HG02840 (cell line): ENCODE results near the gene BCLAF1.

Experiments used
- ATAC-seq: cut with Tn5 transposase; IDR thresholded peaks from one replicate; pipeline ENCODE4 v1.9.1; 2021; ENCODE audit warnings: mild to moderate bottlenecking, moderate library complexity, moderate number of reproducible peaks; ENCODE audit not compliant: unreplicated experiment, low FRiP score

BCLAF1 gene

GRCh38 chr6:136289579-136290409 lies at the start of gene BCLAF1:
TSS of gene BCLAF1 (minus strand) at chr6:136289846. CDS start at chr6:136279866, 9,980 bp downstream.
- peak; percentile 91 for ATAC-seq

- ATAC-seq, result no peak
Measured at GRCh38 chr6:136338486-136338885, 48.8 kb upstream of the BCLAF1 start.

DNA sequence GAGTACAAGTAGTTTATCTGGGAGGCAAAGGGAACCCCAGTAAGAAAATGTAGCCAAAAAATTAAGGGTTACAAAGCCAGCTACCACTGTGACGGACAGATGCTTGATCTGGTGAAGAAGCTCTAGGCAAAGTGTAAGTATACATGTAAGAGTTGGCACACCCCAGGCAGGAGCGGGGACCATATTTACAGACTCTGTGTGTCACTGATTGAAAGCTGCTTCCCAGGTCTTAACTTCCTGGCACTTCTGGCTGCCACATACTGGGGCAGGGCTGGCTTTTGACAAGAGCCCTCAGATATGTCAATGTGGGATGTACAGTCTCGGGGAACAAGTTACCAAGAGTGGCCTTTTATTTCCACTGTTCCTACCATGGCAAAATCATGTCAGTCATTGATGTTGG lies 48.0 kb upstream of the BCLAF1 start:
- no peak for ATAC-seq

DNA sequence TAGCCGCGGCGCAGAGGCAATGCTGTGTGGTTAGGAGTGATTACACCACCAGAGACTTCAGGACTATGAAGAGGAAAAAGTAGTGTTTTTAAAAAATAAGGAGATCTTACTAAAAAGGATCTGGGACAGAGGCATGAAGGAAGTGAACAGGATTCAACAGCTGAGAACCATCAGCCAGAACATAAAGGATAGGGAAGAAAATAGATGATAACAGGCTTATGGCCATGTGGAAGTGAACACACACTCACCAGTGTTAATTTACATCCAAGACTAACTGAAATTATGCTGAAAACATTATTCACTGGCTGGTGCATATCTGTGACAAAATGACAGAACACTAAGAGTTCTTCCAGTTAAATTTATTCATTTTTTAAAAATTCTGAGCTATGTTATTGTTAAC lies 47.5 kb upstream of the BCLAF1 start:
- ATAC-seq, result no peak

DNA sequence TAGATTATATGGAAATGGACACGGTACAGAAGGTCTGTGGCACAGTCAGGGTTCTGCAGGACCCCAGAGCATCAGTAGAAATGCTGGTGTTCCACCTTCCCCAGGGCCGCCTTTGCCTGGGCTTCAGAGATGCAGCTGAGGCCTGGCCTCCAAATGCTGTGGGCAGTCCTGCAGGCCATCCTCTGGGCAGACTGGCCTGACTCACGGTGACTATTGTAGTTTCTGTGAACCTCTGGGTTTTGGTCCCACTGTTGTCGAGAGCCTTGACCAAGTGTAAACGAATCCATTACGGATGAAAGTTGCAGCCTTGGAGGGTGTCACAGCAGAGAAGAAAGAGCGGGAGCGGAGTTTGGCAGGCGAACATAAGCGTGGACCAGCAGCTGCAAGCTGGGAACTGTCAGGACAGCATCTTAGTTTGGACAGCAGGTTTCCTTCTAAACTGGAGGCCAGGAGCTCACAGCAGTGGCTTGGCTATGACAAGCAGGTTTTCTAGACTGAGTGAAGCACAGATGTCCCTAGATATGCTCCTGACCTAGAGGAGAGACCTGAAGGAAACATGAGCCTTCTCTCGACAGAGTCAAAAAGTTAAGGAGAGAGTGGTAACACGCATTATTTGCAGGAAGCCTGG lies 46.2 kb upstream of the BCLAF1 start:
- no peak for ATAC-seq

GRCh38 chr6:136334853-136335252 lies 45.2 kb upstream of the BCLAF1 start:
- ATAC-seq, result no peak

GRCh38 chr6:136334465-136334846 lies 44.8 kb upstream of the BCLAF1 start:
- ATAC-seq, result no peak

DNA sequence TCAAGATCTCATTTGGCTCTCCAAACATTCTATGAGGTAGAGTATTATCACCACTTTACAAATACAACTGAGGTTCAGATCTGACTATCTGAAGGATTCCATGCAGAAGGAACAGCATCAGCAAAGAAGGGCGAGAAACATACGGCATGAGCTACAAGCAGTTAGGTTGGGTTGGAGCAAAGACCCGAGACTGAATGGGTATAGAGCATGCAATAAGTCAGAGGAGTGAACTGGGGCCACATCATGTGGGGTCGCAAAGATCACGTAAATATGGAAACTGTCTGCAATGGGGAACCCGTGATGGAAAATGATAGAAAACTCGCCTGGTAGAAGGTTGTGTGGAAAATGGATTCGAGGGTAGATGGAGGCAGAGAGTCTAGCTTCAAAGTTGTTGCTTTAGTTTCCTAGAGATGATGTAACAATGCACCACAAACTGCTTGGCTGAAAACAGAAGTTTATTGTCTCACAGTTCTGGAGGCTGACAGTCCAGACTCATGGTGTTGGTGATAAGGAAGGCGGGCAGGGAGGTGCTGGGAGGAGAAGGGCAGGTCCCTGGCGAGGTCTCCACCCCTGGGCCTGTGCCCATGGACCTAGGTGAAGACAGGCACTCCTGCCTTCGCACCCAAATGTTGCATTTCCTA lies 44.3 kb upstream of the BCLAF1 start:
- ATAC-seq, result no peak

DNA sequence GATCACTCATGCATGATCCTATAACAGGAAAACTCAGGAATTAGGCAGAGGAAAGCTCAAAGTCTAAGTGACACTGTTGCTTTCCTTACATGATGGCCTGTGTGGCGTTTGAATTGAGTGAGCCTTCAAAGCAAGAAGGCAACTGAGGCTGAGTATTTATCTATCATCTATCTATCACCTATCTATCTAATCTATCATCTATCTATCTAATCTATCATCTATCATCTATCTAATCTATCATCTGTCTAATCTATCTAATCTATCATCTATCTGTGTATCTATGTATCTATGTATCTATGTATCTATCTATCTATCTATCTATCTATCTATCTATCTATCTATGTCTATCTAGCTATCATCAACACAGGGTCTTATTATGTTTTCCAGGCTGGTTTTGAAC lies 41.8 kb upstream of the BCLAF1 start:
- no peak for ATAC-seq

- ATAC-seq, result no peak
Measured at GRCh38 chr6:136330634-136331033, 41.0 kb upstream of the BCLAF1 start.

GRCh38 chr6:136326038-136326553 lies 36.5 kb upstream of the BCLAF1 start:
- ATAC-seq, result no peak

GRCh38 chr6:136324686-136325380 lies 35.2 kb upstream of the BCLAF1 start:
- no peak for ATAC-seq

DNA sequence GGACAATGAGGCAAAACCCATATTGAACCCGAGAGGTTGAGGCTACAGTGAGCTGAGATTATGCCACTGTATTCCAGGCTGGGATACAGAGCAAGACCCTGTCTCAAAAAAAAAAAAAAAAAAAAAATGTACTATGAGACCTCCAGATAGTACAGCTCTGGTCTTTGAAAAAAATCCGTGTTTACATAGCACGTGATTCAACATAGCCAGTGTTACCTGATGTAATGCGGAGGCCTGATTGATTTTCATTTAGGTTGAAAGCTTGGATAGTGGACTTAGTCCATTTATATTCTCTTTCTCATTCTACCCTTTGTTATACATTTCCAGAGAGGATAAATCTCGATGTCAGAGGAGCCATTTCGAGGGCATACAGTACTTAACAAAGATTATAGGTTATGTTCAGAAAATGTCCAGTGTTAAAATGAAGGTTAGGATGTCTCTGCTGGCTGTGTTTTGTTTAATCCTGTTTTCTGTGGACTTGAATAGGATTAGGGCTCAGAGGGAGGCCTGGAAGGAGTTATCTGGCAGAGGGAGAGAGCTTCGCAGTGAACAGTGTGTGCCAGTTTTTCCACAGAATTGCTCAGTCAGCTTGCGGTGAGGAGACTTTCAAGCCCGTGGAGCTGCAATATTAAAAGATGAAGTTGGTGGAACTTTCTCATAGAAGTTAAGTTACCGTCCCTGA lies 33.9 kb upstream of the BCLAF1 start:
- ATAC-seq, result no peak

DNA sequence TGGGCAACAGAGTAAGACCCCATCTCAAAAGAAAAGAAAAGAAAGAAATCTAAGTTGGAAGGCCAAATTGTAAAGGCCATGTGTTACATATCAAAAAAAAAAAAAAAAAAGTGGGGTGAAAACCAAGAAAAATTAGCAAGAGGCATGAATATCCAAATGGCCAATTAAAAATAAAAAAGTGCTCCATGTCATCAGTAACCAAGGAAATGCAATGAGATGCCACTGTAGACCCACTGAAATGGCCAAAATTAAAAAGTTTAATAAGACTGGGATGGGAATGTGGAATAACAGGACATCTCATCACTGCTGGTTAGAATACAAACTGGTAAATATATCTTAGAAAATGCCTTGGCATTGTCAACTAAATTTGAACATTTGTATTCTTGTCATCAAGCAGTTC lies 30.1 kb upstream of the BCLAF1 start:
- ATAC-seq, result no peak

- ATAC-seq, result no peak
Measured at GRCh38 chr6:136318676-136319075, 29.0 kb upstream of the BCLAF1 start.

DNA sequence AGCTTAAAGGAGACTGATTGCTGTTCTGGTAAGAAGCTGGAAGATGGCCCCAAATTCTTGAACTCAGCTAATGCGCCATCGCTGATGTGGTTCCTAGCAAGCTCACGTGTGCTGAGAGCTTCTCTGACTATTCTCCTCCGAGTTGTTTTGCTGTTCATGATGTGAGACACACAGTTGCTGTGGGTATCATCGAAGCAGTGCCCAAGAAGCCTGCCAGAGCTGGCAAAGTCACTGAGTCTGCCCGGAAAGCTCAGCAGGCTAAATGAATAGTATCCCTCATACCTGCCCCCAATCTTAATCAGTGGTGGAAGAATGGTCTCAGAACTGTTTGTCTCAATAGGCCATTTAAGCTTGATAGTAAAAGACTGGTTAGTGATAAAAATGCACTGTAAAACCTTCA lies 28.3 kb upstream of the BCLAF1 start:
- ATAC-seq, result no peak

GRCh38 chr6:136317021-136317694 lies 27.5 kb upstream of the BCLAF1 start:
- no peak for ATAC-seq

GRCh38 chr6:136315594-136315993 lies 25.9 kb upstream of the BCLAF1 start:
- ATAC-seq, result no peak

GRCh38 chr6:136312975-136313374 lies 23.3 kb upstream of the BCLAF1 start:
- ATAC-seq, result no peak
